Brain microvascular endothelial cell (primary cell): ENCODE data around the gene SHISAL1.

Experiments used
- DNase-seq: peaks from one replicate; pipeline ENCODE4 v3.0.0-alpha.2; 2020
- H3K27ac ChIP-seq: fragments of 250-450 bp; sonication (Bioruptor Pico); 2 replicates; pipeline ENCODE4 v1.5.1; 2020; ENCODE audit warnings: mild to moderate bottlenecking, moderate library complexity
- H3K27me3 ChIP-seq: fragments of 250-450 bp; sonication (Bioruptor Pico); replicated peaks from 2 replicates; pipeline ENCODE4 v1.5.1; 2020; ENCODE audit warnings: mild to moderate bottlenecking
- H3K36me3 ChIP-seq: fragments of 250-450 bp; sonication (Bioruptor Pico); replicated peaks from 2 replicates; pipeline ENCODE4 v1.5.1; 2020; ENCODE audit warnings: mild to moderate bottlenecking
- H3K4me3 ChIP-seq: 2 replicates; pipeline ENCODE4 v1.5.1; 2011; ENCODE audit warnings: low read depth, mild to moderate bottlenecking, control low read depth, low read length, moderate library complexity
- CTCF ChIP-seq: IDR thresholded peaks from 2 replicates; pipeline ENCODE4 v1.5.1; 2011; ENCODE audit warnings: low read depth, mild to moderate bottlenecking, moderate library complexity, low read length, control low read depth, inconsistent platforms; ENCODE audit errors: missing control alignments
- in situ Hi-C: cut with HindIII; loops from 2 replicates; pipeline ENCODE4 v1.10.0; 2017; ENCODE audit warnings: low sequenced_read_pairs, low pct_ligation_motif_present

SHISAL1 gene

GRCh38 chr22:44358709-44359440 is 46.1 kb upstream of the SHISAL1 start:
- DNase-seq: no peak
- no peak for TF ChIP-seq CTCF
- Histone ChIP-seq H3K36me3 (no peaks in the 10 kb centered on the region), H3K27ac (no peak overlapping the region), H3K4me3 (no peak overlapping the region), H3K27me3 (peaks cover 4% of the 10 kb centered on the region)
- in situ Hi-C loops: no loop called here

- no peak overlapping the region for H3K27ac ChIP-seq
- in situ Hi-C loops: no loop called here
- H3K4me3 ChIP-seq: no peak overlapping the region
- no peaks in the 10 kb centered on the region for H3K36me3 ChIP-seq
- no peak for DNase-seq
- peaks cover 4% of the 10 kb centered on the region for H3K27me3 ChIP-seq
- no peak for TF ChIP-seq CTCF
These were observed 45.3 kb upstream of the SHISAL1 start for GRCh38 chr22:44357966-44358465.

GRCh38 chr22:44357296-44357965 is 44.7 kb upstream of the SHISAL1 start:
- no peak overlapping the region for H3K27ac ChIP-seq
- no peak overlapping the region for H3K4me3 ChIP-seq
- peak; percentile 47 for TF ChIP-seq CTCF
- no peaks in the 10 kb centered on the region for H3K36me3 ChIP-seq
- H3K27me3 ChIP-seq: peaks cover 4% of the 10 kb centered on the region
- in situ Hi-C loops: no loop called here
- DNase-seq: no peak

- TF ChIP-seq CTCF: no peak
- Histone ChIP-seq H3K36me3 (no peaks in the 10 kb centered on the region), H3K27me3 (peaks cover 4% of the 10 kb centered on the region), H3K4me3 (no peak overlapping the region), H3K27ac (no peak overlapping the region)
- no peak for DNase-seq
- in situ Hi-C loops: no loop called here
These were observed 42.9 kb upstream of the SHISAL1 start for GRCh38 chr22:44355716-44356070.

GRCh38 chr22:44354288-44354687 is 41.5 kb upstream of the SHISAL1 start:
- H3K36me3 ChIP-seq: no peaks in the 10 kb centered on the region
- TF ChIP-seq CTCF: no peak
- in situ Hi-C loops: no loop called here
- peaks cover 7% of the 10 kb centered on the region for H3K27me3 ChIP-seq
- DNase-seq: no peak
- no peak overlapping the region for H3K4me3 ChIP-seq
- H3K27ac ChIP-seq: no peak overlapping the region
